GM12875 (cell line): ENCODE measurements around the gene RAB11FIP5.
"Not testable (repeated sequence)": the region's sequence is repeated elsewhere in the genome, so short reads cannot be mapped to it uniquely, and the experiment has no call there.

Experiments
- H3K4me3 ChIP-seq: one replicate; pipeline ENCODE4 v1.5.1; 2011; ENCODE audit warnings: low read depth, low read length, control low read depth
- TF ChIP-seq, protein P1 (sequence below): IDR thresholded peaks from 2 replicates; pipeline ENCODE4 v1.5.1; 2011; ENCODE audit warnings: low read depth, mild to moderate bottlenecking, control low read depth, inconsistent platforms, low read length, moderate library complexity, borderline replicate concordance; ENCODE audit not compliant: insufficient read depth

RAB11FIP5 gene

GRCh38 chr2:73134471-73134870, 21.7 kb upstream of the RAB11FIP5 start:
- H3K4me3 ChIP-seq, result no peak overlapping the region
- TF ChIP-seq, protein P1, sequence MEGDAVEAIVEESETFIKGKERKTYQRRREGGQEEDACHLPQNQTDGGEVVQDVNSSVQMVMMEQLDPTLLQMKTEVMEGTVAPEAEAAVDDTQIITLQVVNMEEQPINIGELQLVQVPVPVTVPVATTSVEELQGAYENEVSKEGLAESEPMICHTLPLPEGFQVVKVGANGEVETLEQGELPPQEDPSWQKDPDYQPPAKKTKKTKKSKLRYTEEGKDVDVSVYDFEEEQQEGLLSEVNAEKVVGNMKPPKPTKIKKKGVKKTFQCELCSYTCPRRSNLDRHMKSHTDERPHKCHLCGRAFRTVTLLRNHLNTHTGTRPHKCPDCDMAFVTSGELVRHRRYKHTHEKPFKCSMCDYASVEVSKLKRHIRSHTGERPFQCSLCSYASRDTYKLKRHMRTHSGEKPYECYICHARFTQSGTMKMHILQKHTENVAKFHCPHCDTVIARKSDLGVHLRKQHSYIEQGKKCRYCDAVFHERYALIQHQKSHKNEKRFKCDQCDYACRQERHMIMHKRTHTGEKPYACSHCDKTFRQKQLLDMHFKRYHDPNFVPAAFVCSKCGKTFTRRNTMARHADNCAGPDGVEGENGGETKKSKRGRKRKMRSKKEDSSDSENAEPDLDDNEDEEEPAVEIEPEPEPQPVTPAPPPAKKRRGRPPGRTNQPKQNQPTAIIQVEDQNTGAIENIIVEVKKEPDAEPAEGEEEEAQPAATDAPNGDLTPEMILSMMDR, result no peak

DNA sequence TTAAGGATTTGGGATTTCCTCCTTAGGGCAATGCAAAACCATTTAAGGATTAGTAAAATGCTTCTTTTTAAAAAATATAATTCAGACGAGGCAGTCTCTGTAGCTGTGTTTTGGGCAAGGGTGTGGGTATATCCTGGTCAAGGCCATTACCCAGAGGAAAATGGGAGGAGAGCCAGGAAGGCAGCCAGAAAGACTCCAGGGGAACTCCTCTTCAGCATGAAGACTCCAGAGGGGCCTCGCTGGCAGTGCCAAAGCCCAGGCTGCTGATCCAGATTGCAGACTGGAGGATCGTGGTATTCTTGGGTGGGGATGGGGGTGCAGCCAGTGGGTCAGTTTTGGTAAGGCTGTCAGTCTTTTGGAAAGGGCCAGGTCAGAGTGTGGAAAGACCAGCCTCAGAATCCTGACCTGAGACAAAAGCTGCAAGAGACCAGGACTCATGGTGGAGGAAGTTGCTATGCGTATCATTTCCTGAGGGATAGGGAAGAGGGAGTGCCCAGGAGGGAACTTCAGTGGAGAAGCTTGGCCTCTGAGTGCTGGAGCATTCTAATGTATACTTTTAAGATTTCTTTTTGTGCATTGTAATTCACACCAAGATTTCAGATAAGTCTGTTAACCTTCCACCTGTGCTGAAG, 20.9 kb upstream of the RAB11FIP5 start:
- no peak overlapping the region for H3K4me3 ChIP-seq
- TF ChIP-seq, protein P1, result no peak

DNA sequence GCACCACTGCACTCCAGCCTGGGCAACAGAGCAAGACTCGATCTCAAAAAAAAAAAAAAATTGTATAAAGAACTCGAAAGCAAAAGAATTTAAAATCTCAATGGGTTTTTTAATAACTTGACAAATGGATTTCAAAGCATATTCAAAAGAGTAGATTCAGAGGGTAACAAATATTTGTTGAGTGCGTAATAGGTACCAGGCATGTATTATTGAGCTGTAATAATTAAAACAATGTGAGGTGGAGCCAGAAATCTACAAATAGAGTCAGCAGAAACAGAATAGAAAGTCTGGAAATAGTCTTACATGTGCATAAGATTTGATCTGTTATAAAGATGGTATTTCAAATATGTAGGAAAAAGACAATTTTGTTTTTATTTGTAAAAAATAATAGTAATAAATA, 19.1 kb upstream of the RAB11FIP5 start:
- TF ChIP-seq, protein P1, result no peak
- no peak overlapping the region for H3K4me3 ChIP-seq

GRCh38 chr2:73130790-73131189, 18.0 kb upstream of the RAB11FIP5 start:
- no peak overlapping the region for H3K4me3 ChIP-seq
- TF ChIP-seq, protein P1, result no peak

GRCh38 chr2:73128841-73129535, 16.2 kb upstream of the RAB11FIP5 start:
- TF ChIP-seq, protein P1, result no peak

DNA sequence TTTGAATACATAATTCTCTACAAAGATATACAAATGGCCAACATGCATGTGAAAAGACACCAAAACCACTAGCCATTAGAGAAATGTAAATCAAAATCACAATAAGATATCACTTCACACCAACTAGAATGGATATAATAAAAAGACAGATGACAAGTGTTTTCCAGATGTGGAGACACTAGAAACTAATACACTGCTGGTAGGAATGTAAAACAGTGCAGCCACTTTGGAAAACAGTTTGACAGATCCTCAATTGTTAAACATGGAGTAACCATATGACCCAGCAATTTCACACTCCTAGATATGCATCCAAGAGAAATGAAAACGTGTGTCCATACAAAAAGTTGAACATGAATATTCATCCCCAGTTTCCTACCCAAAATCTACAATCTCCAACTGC, 9.8 kb upstream of the RAB11FIP5 start:
- H3K4me3 ChIP-seq, result no peak overlapping the region
- TF ChIP-seq, protein P1, result no peak

More at GRCh38 chr2:73128841-73129535, 16.2 kb upstream of the RAB11FIP5 start:
- no peak overlapping the region for H3K4me3 ChIP-seq

DNA sequence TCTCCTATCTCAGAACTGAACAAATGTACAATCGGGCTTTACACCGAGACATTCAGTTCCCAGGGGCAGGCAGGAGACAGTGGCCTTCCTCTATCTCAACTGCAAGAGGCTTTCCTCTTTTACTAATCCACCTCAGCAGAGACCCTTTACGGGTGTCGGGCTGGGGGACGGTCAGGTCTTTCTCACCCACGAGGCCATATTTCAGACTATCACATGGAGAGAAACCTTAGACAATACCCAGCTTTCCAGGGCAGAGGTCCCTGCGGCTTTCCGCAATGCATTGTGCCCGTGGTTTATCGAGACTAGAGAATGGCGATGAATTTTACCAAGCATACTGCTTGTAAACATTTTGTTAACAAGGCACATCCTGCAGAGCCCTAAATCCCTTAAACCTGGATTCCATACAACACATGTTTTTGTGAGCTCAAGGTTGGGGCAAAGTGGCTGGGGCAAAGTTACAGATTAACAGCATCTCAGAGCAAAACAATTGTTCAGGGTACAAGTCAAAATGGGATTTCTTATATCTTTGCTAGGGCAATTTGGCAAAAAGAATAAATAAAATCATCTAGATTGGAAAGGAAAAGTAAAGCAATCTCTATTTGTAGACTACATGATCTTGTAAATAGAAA, 7.0 kb upstream of the RAB11FIP5 start:
- H3K4me3 ChIP-seq, result not testable (repeated sequence)
